OCI-LY3 (cell line): ENCODE measurements around the gene IRAK2.
"Not testable (repeated sequence)": the region's sequence is repeated elsewhere in the genome, so short reads cannot be mapped to it uniquely, and the experiment has no call there.

Experiments
- H2AFZ ChIP-seq: fragments of 200-600, 300-600 bp; shearing (Covaris generic); 2 replicates; pipeline ENCODE4 v1.6.0; 2014; ENCODE audit warnings: antibody characterized with exemption, low read depth, low read length
- H3K27ac ChIP-seq: fragments of 200-600, 300-600 bp; sonication (generic); 2 replicates; pipeline ENCODE4 v1.5.1; 2014; ENCODE audit warnings: mild to moderate bottlenecking, low read length, moderate library complexity, mixed read lengths
- H3K27me3 ChIP-seq: fragments of 200-600, 300-600 bp; sonication (generic); 2 replicates; pipeline ENCODE4 v1.6.1; 2014; ENCODE audit warnings: low read depth, low read length, mixed read lengths
- H3K36me3 ChIP-seq: fragments of 200-600, 300-600 bp; sonication (generic); replicated peaks from 2 replicates; pipeline ENCODE3; 2014; ENCODE audit warnings: low read depth, low read length, mixed read lengths
- H3K4me1 ChIP-seq: fragments of 300-600, 200-600 bp; sonication (generic); 2 replicates; pipeline ENCODE4 v1.6.1; 2014; ENCODE audit warnings: low read length, mixed read lengths
- H3K4me2 ChIP-seq: fragments of 200-600, 300-600 bp; sonication (generic); 2 replicates; pipeline ENCODE4 v1.6.1; 2014; ENCODE audit warnings: low read length, mixed read lengths
- H3K4me3 ChIP-seq: fragments of 300-600, 200-600 bp; sonication (generic); 2 replicates; pipeline ENCODE4 v1.5.1; 2014; ENCODE audit warnings: antibody characterized with exemption, mild to moderate bottlenecking, low read length, moderate library complexity
- H3K79me2 ChIP-seq: fragments of 300-600, 200-600 bp; shearing (Covaris generic); 2 replicates; pipeline ENCODE4 v1.6.1; 2014; ENCODE audit warnings: mild to moderate bottlenecking, low read length, mixed read lengths
- H3K9ac ChIP-seq: fragments of 300-600, 200-600 bp; shearing (Covaris generic); 2 replicates; pipeline ENCODE4 v1.6.0; 2014; ENCODE audit warnings: mild to moderate bottlenecking, low read length, moderate library complexity
- H3K9me3 ChIP-seq: fragments of 200-600, 300-600 bp; shearing (Covaris generic); 2 replicates; pipeline ENCODE4 v1.6.1; 2014; ENCODE audit warnings: low read length, mixed read lengths; ENCODE audit not compliant: insufficient read depth
- H4K20me1 ChIP-seq: fragments of 200-600, 300-600 bp; sonication (generic); 2 replicates; pipeline ENCODE4 v1.6.1; 2016; ENCODE audit warnings: low read length, mixed read lengths; ENCODE audit not compliant: insufficient read depth
- CTCF ChIP-seq: fragments of 200-600, 300-600 bp; sonication (generic); IDR thresholded peaks from 2 replicates; pipeline ENCODE4 v1.5.1; 2014; ENCODE audit warnings: antibody characterized with exemption, low read length, low read depth
- EZH2phosphoT487 ChIP-seq: fragments of 200-600 bp; shearing (Covaris generic); IDR thresholded peaks from 2 replicates; pipeline ENCODE4 v1.6.1; 2018; ENCODE audit warnings: antibody characterized with exemption, mixed run types, low read depth

IRAK2 gene

GRCh38 chr3:10154335-10155122, 10.2 kb upstream of the IRAK2 start:
- Histone ChIP-seq H3K79me2 (peaks cover 2% of the 10 kb centered on the region; the same call in 1 of the 2 replicates), H3K9me3 (no peaks in the 10 kb centered on the region), H4K20me1 (no peaks in the 10 kb centered on the region; the same call in 1 of the 2 replicates), H3K4me2 (no peak overlapping the region), H3K36me3 (peaks cover 24% of the 10 kb centered on the region), H3K4me3 (no peak overlapping the region), H3K9ac (no peak overlapping the region), H3K4me1 (no peaks in the 10 kb centered on the region), H3K27me3 (no peaks in the 10 kb centered on the region), H2AFZ (no peak overlapping the region), H3K27ac (no peak overlapping the region)
- TF ChIP-seq EZH2phosphoT487 (no peak), CTCF (no peak)

- no peak overlapping the region for H3K27ac ChIP-seq
- H4K20me1 ChIP-seq: no peaks in the 10 kb centered on the region; the same call in 1 of the 2 replicates
- H2AFZ ChIP-seq: no peak overlapping the region
- TF ChIP-seq EZH2phosphoT487 (no peak), CTCF (no peak)
- H3K9me3 ChIP-seq: no peaks in the 10 kb centered on the region
- H3K4me3 ChIP-seq: no peak overlapping the region
- peaks cover 20% of the 10 kb centered on the region for H3K36me3 ChIP-seq
- no peaks in the 10 kb centered on the region for H3K79me2 ChIP-seq
- no peak overlapping the region for H3K9ac ChIP-seq
- no peaks in the 10 kb centered on the region for H3K27me3 ChIP-seq
- H3K4me2 ChIP-seq: no peak overlapping the region
- no peaks in the 10 kb centered on the region for H3K4me1 ChIP-seq
These were observed 9.6 kb upstream of the IRAK2 start for GRCh38 chr3:10155123-10155472.

GRCh38 chr3:10155658-10156057, 9.1 kb upstream of the IRAK2 start:
- H4K20me1 ChIP-seq: no peaks in the 10 kb centered on the region; the same call in 1 of the 2 replicates
- H3K9me3 ChIP-seq: no peaks in the 10 kb centered on the region
- TF ChIP-seq EZH2phosphoT487 (no peak), CTCF (no peak)
- no peak overlapping the region for H3K9ac ChIP-seq
- no peak overlapping the region for H3K4me2 ChIP-seq
- H3K4me1 ChIP-seq: no peaks in the 10 kb centered on the region
- H3K27me3 ChIP-seq: no peaks in the 10 kb centered on the region
- no peak overlapping the region for H2AFZ ChIP-seq
- H3K36me3 ChIP-seq: peaks cover 14% of the 10 kb centered on the region
- H3K79me2 ChIP-seq: no peaks in the 10 kb centered on the region
- H3K27ac ChIP-seq: no peak overlapping the region
- H3K4me3 ChIP-seq: no peak overlapping the region

GRCh38 chr3:10157031-10157430, 7.7 kb upstream of the IRAK2 start:
- no peaks in the 10 kb centered on the region for H3K79me2 ChIP-seq
- H3K9ac ChIP-seq: no peak overlapping the region
- H3K4me1 ChIP-seq: peaks cover 2% of the 10 kb centered on the region
- no peak overlapping the region for H3K4me3 ChIP-seq
- TF ChIP-seq CTCF (no peak), EZH2phosphoT487 (no peak)
- H3K9me3 ChIP-seq: no peaks in the 10 kb centered on the region
- no peak overlapping the region for H3K27ac ChIP-seq
- no peak overlapping the region for H3K4me2 ChIP-seq
- H3K36me3 ChIP-seq: peaks cover 5% of the 10 kb centered on the region
- H3K27me3 ChIP-seq: no peaks in the 10 kb centered on the region
- H4K20me1 ChIP-seq: no peaks in the 10 kb centered on the region
- H2AFZ ChIP-seq: no peak overlapping the region

- H3K27me3 ChIP-seq, H3K9ac ChIP-seq, H3K9me3 ChIP-seq, H2AFZ ChIP-seq, H3K4me1 ChIP-seq, H3K36me3 ChIP-seq, H3K4me3 ChIP-seq, H4K20me1 ChIP-seq, H3K27ac ChIP-seq, H3K79me2 ChIP-seq, H3K4me2 ChIP-seq: not testable (repeated sequence)
These were observed 6.2 kb upstream of the IRAK2 start for GRCh38 chr3:10158555-10158954.
